HG02571 (cell line): Measurements from ENCODE around the gene PFDN6.

Source experiments
- ATAC-seq: cut with Tn5 transposase; IDR thresholded peaks from one replicate; pipeline ENCODE4 v1.9.1; 2021; ENCODE audit warnings: mild to moderate bottlenecking, moderate library complexity; ENCODE audit not compliant: unreplicated experiment

PFDN6 gene

DNA sequence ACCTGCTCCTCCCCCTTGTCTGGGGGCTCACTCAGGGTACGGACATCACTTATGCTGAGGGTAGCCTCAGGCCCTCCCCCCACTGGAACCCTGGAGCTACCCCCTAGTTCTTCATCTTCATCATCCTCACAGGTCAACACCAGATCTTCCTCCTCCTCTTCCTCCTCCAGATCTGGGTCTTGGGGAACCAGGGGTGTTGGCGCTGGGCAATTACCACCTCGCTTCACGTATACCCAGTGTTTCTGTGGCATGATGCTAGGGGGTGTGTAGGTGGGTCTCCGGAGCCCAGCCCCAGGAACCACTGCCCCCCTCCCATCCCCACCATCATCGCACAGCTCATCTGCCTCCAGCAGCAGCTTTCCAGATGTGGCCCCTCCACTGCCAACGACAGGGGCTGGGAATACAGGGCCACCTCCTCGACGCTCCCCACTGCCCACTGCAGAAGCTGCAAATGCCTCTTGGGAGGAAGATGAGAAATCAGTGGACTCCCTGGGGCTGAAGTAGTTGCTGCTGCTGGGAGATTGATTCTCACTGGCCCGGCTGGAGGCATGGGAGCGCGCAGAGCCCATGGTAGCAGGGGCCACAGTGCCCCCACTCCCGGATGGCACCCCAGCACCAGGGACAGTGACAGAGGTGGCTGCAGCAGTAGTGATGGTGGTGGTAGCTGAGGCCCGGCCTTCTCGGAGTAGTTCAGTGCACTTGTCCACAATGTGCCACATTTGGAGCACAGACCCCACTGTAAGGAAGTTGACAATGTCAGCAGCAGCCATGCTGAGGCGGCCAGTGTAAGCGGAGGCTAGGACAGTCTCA is 26.6 kb downstream of the PFDN6 start:
- ATAC-seq = no peak

DNA sequence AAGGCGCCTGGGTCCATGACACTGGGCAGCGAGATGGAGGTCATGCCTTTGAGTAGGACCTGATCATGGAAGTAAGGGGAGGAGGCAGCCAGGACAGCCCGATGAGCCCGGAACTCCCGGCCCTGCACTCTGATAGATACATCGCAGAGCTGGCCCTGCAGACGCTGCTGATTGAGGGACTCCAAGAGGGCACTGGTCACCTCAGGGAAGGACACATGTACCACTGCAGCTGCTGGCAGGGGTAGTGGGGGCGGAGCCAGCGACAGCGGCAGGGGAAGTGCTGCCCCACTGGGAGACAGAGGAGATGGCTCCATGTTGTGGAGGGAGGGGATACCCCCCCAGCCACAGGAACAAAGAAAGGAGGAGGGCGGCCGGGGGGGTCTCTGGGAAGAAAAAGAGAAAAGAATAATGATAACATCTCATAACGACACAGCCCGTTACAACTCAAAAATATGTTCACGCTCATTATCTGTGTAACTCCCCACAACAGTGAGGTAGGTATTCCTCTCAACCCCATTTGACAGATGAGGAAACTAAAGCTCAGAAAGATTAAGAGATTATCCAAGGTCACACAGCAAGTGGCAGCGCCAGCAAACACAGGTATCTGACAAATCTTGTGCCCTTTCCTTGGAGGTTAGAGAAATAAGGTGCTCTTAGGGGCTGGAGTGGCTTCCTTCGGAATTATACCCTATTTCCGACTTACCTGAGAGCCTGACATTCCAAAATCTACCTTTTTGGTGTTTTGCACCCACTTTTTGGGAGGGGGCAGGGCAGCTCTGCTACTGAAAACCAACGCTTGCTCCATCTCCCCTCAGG is 27.4 kb downstream of the PFDN6 start:
- no peak for ATAC-seq

DNA sequence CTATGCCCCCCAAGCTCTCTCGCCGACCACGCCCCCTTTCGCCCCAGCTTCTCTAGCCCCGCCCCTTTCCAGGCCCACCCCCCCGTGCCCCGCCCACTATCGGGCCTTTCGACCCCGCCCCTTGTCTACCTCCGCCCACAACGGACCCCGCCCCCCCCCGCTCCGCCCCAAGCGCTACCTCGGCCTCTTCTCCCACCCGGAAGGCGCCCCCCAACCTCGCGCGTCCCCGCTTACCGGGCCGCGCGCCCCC is 27.9 kb downstream of the PFDN6 start:
- no peak for ATAC-seq

DNA sequence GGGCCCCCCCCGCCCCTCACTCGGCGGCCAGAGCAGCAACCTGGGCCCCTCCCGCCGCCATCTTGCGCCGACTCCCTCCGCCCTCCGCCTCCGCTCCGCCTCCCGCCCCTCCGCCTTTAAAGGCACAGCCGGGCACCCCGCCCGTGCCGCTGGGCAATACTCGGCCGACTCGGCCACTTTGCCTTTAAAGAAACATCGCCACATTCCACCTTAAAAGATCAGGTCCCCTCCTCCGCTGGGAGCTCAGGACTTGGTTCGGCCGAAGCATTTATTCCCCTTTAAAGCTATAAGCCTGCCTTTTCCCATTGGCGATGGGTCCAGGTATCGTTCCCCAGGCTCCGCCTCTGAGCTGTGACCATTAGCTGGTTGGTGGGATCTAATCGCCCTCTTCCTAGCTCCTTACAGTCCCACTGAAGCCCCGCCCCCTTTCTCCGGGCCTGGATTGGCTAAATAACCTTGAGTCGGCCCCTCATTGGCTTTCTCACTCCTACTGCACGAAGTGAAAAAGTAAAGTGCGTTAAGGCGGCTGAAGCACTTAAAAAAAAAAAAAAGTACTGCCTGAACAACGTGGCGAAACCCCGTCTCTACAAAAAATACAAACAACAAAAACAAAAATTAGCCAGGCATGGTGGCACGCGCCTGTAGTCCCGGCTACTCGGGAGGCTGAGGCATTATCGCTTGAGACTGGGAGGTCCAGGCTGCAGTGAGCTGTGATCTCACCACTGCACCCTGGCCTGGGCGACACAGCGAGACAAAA is 28.4 kb downstream of the PFDN6 start, which contains the start of gene ZBTB22:
ZBTB22 (minus strand) TSS at position 76 of the 757 bp plus-strand sequence. CDS start 828 bp downstream, outside the sequence.
- peak; percentile 48 for ATAC-seq

DNA sequence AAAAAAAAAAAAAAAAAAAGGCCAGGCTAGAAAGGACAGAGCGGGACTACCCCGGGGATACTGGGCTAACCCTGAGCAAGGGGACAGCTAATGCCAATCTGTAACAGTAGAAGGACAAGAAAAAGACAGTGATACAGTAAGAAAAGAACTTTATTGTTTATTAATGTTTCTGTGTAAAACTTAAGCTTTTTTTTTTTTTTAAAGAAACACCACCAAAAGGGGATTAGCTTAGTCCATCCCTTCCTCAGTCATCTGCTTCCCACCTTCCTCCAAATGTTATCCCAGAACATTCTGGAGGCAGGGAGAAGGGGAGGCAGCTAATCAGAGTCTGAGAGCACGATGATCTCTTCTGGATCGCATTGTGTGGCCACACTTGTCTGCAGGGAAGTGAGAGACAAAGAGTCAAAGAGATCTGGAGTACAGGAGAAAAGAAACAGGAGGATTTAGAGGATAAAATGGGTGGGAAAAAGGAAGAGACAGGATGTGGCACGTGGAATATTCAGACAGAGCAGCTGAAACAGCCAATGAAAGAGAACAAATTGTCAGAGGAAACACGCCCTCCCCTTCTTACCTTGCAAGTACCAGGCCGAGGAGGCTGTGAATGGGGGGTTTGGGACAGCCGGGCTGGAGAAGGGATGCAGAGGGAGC is 29.1 kb downstream of the PFDN6 start:
- no peak for ATAC-seq

DNA sequence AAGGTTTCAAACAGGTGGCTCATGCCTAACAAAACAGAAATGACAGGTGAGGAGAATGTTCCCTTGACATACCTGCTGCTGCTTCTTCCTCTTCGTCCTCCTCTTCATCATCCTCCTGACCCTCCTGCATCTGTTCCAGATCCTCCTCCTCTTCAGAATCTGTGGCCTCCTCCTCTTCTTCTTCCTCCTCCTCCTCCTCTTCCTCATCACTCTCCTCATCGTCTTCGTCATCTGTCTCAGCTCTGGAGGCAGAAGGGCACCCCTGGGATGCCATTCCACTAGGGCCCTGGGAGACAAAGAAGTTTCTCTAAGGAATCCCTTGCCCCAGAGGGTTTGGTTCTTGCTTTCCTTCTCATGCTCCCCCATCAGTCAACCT is 30.5 kb downstream of the PFDN6 start:
- ATAC-seq = no peak

DNA sequence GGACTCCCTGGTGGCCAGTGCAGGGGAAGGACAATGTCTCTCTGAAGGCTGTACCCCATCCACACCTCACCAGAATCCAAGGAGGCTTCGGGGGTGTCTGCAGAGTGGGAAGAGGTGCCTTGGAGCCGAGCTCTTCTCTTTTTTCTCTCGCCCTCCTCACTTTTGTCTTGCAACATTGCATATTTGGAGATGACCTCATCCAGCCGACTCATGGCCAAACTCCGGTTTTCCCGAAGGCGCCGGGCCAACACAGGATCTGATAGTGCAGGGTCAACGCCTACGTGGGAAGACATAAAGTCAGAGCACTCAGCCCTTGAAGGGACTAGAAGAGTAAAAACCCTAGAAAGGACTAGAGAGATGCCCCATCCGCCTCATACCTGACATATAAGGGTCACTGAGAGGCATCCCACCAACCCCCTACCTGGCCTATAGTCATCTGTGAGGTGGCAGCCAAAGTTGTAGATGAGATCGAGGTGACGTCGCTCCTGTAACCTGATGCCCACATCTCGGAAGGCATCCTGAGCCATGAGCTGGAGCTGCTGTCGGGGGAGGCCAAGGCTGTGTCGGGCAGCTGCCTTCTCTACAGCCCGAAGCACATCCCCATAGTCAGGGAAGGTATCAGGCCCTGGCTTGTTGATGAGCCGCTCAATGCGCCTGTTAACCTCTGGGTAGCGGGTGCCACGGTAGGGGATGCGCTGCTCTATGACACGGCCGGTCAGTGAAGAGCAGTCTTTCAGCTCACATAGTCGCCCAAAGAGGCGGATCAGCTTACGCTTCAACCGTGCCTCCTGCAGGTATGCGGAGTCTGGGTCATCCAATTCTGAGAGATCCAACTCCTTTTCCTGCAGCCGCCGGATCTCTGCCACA is 31.1 kb downstream of the PFDN6 start:
- ATAC-seq = no peak

DNA sequence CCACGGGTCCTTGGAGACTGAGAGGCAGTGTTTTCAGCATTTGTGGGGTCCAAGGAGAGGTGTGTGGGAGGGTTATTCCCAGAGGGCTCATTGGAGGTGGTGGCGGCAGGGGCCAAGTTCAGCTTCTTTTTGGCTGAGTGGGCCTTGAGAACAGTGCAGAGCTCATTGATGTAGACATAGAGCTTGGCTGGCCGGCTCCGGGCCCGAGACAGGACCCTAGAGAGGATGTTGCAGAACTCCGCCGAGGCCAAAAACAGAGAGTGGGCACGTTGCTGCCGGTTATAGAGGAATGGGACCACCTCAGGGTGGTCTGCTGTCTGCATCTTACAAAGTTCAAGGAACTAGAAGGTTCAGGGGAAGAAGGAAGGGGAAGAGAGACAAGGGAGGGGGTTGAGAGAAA is 31.8 kb downstream of the PFDN6 start:
- no peak for ATAC-seq

DNA sequence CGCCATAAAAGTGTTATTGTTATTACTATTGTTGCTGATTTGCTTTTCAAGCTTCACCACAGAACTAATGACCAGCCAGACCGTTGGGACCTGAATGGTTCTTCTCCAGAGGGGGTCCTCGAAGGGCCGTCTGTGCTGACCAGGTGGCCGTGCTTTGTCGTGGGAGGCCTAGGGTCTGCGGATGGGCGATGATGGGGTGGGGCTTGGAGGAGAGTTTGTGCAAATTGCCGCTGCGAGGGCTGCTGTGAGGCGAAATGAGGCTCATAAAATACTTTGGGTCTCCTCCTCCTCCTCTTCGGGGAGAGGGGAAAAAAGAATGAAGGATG is 34.2 kb downstream of the PFDN6 start:
- no peak for ATAC-seq

DNA sequence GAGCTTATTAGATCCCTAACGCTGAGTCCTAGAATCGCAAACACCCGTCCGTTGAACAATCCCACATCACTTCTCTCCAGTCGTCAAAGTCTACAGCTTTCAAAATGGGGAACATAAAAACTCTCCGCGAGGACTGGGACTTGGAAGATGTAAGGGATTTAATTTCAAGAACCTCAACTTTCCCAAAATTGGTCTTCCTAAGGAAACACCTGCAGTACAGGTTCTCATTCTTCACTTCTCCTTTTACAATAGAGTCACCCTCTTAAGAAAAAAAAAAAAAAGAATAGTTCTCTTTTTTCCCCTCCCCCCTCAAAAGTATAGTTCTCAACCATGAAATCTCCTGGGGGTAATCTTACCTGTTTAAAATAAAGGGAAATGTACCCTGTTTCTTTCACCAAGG is 34.7 kb downstream of the PFDN6 start:
- ATAC-seq = no peak

DNA sequence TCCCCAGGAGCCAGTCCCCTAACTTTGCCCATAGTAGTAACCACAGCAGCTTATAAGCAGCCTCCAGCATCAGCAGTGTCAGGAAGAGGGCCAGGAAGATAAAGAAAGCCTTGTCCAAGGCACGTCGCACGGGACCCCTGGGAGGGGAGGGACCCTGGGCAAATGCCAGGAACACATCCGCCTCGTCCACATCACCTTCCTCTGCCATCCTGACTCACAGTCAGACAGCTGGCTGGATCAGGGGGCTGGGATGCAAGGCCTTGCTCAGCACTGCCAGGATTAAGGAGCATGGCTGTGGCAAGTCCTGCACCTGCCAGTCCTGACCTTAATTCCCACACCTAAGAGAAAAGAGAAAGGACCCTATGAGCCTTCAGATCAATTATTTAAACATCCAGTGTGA is 39.7 kb downstream of the PFDN6 start:
- no peak for ATAC-seq

DNA sequence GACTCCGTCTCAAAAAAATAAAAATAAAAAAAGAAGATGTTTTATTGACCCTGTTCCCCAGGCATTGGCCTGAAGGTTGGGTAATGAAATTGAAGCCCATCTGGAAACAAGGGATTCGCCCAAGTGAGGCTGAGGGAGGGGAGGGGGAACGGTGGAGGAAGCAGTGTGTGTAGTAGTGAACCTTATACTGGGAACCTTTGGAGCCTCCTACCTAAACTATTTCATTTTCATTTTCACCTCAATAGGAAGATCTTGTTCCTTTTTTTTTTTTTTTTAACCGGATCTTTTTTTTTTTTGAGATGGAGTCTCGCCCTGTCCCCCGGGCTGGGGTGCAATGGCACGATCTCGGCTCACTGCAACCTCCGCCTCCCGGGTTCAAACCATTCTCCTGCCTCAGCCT is 41.3 kb downstream of the PFDN6 start:
- ATAC-seq = no peak

DNA sequence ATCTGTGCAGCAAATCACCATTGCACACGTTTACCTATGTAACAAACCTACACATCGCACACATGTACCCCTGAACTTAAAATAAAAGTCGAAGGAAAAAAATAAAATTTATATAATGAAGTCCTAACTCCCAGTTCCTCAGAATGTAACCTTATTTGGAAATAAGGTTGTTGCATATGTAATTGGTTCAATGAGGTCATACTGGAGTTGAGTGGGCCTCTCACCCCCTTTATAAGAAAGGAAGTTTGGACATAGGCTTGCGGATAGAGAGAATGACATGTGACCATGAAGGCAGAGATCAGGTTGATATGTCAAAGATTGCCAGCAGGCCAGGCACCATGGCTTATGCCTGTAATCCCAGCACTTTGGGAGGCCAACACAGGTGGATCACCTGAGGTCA is 44.3 kb downstream of the PFDN6 start:
- ATAC-seq = no peak

DNA sequence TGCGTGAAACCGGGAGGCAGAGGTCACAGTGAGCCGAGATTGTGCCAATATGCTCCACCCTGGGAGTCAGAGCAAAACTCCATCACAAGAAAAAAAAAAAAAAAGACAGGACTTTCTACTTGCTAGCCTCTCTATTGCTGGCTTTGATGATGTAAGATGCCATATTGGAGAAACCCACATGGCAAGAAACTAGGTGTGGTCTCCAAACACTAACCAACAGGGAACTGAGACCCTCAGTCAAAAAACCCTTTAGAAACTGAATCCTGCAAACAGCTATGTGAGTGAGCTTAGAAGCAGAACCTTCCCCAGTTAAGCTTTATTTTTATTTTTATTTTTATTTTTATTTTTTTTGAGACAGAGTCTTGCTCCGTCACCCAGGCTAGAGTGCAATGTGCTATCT is 46.5 kb downstream of the PFDN6 start:
- ATAC-seq = no peak

DNA sequence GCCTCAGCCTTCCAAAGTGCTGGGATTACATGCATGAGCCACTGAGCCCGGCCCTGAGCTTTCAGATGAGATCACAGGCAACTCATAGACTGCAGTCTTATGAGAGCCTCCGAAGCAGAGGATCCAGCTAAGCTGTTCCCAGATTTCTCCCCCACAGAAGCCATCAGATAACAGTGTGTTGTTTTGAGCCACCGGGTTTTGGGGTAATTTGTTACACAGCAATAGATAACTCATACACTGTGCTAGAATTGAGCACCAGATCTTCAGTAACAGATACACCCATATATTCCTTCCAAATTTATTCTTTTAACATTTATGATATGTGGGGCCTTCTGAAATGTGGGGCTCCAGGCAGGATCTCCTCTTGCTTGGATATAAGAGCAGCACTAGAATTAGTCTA is 47.1 kb downstream of the PFDN6 start:
- ATAC-seq = no peak

DNA sequence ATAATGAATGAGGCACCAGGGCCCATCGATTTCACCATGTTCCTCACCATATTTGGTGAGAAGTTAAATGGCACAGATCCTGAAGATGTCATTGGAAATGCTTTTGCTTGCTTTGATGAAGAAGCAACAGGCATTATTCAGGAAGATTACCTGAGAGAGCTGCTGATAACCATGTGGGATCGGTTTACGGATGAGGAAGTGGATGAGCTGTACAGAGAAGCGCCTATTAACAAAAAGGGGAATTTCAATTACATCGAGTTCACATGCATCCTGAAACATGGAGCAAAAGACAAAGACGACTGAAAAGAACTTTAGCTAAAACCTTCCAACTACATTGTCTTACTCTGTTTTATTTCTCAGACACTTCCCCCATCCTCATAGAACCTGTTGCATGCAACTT is 49.8 kb downstream of the PFDN6 start:
- no peak for ATAC-seq
